Activated CD8-positive, alpha-beta memory T cell treated with anti-CD3 and anti-CD28 coated beads, Interleukin-2, amount 50 U/mL, for 4 hours (primary cell): ENCODE data around the gene LRRC8A.
"Not testable (repeated sequence)": the region's sequence is repeated elsewhere in the genome, so short reads cannot be mapped to it uniquely, and the experiment has no call there.

Source experiments
- DNase-seq: peaks from one replicate; pipeline ENCODE4 v3.0.0-alpha.2; 2020

The LRRC8A gene

GRCh38 chr9:128881884-128882676, at the start of gene LRRC8A, which contains the start of gene KYAT1:
Gene LRRC8A (plus strand): TSS chr9:128882133. CDS start chr9:128907165, 25,032 bp downstream.
Gene KYAT1 (minus strand): TSS chr9:128881950. CDS start chr9:128845405, 36,545 bp downstream.
- peak; percentile 99 for DNase-seq

- DNase-seq: no peak
Observed at GRCh38 chr9:128833696-128834095, 48.2 kb upstream of the LRRC8A start.

DNA sequence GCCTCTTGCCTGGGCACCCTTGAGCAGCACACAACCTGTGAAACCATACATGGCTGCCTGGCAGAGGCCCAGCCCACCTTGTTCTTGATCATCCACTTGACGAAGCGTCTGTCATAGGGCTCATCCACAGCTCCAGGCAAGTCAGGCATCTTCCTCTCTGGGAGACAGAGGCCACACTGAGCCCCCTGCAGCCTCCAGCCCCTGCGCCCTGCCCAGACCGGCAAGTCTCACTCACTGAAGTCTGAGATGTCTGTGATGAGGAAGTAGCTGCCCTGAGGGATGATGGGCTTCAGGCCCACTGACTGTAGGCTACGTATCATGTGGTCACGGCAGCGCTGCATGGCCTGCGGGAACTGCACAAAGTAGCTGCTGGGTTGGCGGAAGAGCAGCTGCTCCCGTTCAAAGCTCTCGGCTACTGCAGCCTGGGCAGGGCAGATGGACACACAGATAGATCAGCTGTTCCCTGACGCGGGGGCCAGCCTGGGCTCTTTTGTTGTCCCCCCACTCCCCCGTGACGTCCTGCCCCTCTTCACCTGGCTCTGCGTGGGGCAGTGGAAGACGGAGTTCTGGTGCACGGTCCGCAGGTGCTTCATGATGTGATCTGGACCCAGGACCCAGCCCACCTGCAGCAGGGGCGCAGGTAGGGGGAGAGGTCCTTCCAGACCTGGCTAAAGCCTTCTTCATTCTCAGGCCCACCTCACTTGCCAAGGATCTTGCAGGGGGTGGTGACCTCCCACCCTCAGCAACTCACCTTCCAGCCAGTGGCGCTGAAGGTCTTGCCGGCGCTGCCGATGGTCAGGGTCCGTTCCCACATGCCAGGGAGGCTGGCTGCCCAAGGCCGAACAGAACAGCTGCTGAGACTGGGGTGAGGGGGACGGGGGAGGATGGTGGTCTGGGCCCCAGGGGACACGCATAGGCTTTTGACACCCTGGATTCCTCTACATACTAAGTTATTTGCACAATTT, 46.4 kb upstream of the LRRC8A start:
- no peak for DNase-seq

GRCh38 chr9:128836509-128837145, 45.3 kb upstream of the LRRC8A start:
- DNase-seq: no peak

DNA sequence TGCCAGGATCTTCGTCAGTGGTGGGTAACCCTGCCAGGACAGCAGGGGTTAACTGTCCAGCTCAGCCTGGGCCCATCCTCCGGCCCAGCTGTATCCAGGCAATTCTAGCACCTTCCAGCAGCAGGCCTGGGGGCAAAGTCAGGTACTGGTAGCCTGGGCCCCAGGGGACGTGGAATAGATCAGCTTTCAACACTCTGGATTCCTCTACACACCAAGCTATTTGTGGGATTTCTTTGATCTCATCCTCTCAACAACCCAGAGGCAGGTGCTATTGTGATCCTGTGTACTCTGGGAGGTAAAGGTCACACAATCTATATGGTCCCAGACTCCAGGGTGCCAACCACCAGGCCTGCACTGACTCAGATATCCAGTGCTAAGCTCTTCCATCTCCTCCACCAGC, 43.6 kb upstream of the LRRC8A start:
- DNase-seq: no peak

DNA sequence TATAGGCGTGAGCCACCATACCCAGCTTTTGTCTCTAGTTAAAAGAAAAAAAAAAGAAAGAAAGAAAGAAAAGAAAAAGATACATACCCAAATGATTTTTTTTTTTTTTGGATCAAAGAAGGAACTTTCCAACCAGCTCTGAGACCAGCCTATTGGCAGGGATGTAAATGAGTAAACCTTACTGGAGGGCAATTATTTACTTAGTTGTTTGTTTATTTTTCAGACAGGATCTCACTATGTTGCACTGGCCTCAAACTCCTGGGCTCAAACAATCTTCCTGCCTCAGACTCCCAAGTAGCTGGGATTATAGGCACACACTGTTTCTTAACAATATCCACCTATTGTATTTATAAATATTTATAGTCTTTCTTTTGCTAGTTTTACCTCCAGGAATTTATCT, 41.4 kb upstream of the LRRC8A start:
- DNase-seq: no peak

DNA sequence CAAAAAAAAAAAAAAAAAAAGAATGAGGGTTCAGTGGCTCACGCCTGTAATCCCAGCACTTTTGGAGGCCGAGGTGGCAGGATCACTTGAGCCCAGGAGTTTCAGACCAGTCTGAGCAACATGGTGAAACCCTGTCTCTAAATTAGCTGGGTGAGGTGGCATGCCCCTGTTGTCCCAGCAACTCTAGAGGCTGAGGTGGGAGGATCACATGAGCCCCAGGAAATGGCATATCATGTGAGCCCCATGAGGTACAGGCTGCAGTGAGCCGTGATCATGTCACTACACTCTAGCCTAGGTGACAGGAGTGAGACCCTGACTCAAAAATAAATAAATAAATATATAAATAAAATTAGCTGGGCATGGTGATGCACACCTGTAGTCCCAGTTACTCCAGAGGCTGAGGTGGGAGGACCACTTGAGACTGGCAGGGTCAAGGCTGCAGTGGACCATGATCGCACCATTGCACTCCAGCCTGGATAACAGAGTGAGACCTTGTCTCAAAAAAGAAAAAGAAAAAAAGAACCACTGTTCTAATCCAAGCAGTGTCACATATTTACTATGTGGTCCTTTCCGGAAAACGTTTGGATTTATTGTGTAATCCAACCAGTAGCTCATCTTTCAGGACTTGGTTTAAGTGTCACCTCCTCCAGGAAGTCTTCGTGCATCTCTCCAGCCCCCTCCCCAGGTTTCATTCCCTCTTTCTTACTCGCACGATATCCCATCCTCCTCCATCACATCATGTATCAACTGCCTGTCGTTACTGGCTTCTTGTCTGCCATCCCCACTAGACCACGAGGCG, 40.0 kb upstream of the LRRC8A start:
- DNase-seq: no peak

DNA sequence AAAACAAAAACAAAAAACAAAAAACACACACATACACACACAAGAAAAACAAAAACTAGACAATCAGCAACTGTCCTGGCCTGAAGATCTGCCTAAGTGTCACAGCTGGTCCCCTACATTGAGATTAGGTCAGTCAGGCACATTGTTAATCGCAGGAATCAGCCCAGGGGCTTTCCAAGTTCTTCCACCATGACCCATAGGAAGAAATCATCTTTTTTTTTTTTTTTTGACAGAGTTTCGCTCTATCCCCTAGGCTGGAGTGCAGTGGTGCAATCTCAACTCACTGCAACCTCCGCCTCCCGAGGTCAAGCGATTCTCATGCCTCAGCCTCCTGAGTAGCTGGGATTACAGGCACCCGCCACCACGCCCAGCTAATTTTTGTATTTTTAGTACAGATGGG, 38.8 kb upstream of the LRRC8A start:
- DNase-seq: not testable (repeated sequence)

GRCh38 chr9:128845186-128845931, 36.6 kb upstream of the LRRC8A start:
- no peak for DNase-seq

DNA sequence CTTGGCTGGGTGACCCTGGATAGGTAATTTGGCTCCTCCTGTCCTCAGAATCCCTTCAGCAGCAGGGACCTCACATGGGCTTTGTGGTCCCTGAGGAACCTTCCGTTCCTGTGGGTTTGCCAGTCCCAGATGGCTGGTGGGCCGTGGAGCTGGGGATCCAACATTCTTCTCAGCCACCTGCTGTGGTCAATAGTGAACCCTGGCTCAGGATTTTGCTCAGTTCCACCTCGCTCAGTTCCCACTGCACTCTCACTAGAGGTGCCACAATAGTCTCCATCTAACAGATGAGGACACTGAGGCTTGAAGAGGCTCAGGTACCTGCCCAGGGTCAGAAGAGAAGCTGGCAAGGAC, 35.3 kb upstream of the LRRC8A start:
- no peak for DNase-seq

DNA sequence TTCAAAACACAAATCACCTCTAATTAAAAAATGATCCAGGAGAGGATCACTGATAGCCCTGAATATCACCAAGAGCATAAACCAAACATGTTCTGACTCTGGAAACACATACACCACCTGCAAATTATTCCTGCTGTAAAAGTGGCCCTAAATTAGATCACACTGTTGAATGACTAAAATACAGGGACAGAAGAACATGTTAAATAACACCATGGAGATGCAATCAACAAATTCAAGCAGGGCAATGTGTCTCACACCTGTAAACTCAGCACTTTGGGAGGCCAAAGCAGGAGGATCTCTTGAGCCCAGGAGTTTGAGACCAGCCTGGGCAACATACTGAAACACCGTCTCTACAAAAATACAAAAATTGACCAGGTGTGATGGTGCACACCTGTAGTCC, 34.1 kb upstream of the LRRC8A start:
- no peak for DNase-seq

GRCh38 chr9:128851024-128851423, 30.9 kb upstream of the LRRC8A start:
- not testable (repeated sequence) for DNase-seq

DNA sequence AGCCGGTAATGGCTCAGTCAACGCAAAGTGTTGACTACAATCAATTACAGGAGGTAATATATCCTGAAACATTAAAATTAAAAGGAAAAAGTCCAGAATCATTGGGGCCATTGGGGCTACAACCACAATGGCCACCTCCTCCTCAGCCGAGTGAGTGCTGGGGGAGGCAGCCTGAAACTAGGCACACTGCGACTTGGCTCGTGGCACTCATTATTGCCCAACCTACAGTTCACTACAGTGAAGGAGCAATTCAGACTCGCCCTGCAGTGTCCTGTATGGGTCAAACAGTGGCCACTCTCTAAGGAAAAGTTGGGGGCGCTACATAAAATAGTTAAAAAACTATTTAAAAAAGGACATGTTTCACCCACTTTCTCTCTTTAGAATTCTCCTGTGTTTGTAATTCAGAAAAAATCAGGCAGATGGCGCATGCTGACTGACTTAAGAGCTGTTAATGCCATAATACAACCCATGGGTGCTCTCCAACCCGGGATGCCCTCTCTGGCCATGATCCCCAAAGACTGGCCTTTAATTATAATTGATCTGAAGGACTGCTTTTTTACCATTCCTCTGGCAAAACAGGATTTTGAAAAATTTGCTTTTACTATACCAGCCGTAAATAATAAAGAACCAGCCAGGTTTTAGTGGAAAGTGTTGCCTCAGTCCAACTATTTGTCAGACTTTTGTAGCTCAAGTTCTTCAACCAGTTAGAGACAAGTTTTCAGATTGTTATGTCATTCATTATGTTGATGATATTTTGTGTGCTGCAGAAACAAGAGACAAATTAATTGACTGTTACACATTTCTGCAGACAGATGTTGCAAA, 29.9 kb upstream of the LRRC8A start:
- DNase-seq: not testable (repeated sequence)

GRCh38 chr9:128852646-128853045, 29.3 kb upstream of the LRRC8A start:
- not testable (repeated sequence) for DNase-seq

DNA sequence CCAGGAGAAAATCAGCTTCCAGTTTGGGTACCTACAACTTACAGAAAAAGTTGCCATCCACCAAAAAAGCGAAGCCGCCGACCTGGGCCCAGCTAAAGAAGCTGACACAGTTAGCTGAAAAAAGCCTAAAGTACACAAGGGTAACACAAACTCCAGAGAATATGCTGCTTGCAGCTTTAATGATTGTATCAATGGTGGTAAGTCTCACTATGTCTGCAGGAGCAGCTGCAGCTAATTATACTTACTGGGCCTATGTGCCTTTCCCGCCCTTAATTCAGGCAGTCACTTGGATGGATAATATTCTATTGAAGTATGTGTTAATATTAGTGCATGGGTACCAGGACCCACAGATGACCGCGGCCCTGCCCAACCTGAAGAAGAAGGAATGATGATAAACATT, 27.5 kb upstream of the LRRC8A start:
- not testable (repeated sequence) for DNase-seq

GRCh38 chr9:128858476-128858875, 23.5 kb upstream of the LRRC8A start:
- DNase-seq: not testable (repeated sequence)

- no peak for DNase-seq
Observed at GRCh38 chr9:128860937-128861336, 21.0 kb upstream of the LRRC8A start.

GRCh38 chr9:128861501-128861900, 20.4 kb upstream of the LRRC8A start:
- DNase-seq: no peak

DNA sequence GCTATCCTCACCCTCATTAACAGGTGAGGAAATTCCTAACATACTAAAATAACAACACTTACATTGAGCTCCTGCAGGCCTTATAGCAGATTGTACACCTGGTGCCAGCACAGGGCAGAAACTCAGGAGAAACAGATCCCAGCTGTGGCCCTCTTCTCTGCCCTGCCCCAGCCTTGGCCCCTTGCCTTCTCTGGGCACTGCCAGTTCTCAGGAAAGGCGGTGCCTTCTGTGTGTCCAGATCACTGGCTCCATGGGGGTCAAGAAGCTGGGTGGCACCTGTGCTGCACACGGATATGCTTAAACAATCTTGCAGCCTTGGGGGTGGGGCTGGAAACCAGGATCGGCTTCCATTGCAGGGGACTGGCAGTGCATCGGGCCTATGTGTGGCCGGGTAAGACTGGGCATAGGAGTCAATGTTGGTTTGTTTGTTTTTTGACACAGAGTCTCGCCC, 19.5 kb upstream of the LRRC8A start:
- no peak for DNase-seq

GRCh38 chr9:128863647-128864046, 18.3 kb upstream of the LRRC8A start:
- peak; percentile 87 for DNase-seq
